ENCODE measurements around the gene FGA. TPM values are rescaled to one million over a fixed set of nuclear protein-coding genes. Genes with fewer than 3 reads are reported as not detected.
"Not testable (repeated sequence)": the region's sequence is repeated elsewhere in the genome, so short reads cannot be mapped to it uniquely, and the experiment has no call there.

FGA gene
- total RNA-seq, 1 donor, result not detected

DNA sequence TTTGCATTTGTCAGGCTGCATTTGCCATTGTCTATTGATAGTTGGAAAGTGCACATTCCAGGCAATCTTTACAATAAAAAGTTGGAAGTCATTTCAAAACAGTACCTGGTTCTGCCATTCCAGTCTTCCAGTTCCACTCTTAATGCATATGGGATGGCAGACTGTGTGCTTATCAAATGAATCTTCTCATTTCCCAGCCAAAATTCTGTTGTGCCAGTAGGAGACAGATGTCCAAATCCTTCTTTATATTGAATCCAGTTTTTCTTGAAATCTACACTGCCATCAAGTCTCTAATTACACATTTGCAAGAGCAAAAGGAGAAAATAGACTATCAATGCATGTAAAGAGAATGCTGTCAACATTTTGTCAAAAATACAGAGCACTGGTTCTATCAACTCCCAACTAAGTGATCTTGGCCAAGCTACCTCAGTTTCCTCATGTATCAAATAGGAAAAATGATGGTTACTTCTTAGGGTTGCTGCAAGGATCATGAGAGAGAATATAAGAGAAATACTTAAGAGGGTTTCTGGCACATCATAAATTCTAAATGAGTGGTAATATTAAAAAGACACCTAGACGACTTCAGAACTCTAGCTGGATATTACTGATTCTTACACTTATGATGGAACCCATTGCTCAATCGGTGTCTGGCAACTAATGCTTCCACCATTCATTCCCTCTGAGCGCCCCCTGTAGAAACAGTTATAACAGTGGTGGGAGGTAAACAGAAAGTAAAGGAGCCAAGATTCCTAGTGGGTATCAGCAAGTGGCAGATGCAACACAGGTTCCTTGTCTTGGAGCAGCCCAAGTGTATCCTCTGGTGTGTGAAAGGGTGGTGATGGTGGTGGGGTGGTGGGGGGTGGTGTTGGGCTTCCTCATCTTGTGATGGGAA, 18.1 kb upstream of the FGA start:
- no peak for DNase-seq (ENCODE audit: low read depth in 2 of 3, low spot score in 2 of 3)

DNA sequence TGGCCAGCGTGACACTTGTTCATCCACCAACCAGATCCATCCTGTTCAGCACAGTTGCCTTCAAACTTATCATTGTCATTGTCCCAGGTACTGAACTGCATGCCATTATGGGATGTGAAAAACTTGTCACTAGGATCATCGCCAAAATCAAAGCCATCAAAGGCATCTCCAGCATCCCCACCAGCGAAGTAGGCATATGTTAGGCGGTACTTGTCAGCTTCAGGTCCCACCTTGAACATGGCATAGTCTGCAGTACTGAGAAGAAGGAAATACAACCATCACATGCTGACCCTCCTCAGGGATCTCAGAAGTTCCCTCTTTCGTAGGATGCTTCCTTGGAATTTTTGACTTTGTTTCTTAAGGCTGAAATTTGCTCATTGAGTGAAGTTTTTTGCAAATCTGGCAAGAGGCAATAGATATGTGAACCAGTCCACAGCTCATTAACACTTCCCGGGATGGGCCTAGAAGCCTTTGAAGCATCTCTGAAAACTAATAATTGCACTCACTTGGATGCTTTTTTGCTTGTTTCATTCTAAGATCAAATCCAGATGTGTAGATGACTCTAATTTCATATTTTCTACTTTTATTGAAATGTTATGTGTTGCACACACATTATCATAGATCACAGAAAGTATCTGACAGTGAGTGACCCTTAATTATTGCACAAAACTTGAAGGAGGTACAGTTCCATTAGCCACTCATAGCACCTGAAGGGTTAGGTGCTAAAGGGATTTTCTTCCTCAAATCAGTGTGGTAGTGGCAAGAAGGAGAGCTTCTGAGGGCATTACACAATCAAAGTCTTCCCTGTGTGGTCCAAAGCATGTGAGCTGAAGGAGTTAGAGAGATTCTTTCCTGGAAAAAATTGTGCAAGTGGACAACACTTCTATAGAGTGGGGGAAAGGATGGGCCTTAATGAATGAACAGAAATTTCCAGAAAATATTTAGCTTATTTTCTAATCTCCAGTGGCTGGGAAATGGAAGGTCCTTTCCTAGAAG, 16.5 kb upstream of the FGA start:
- no peak for DNase-seq (ENCODE audit: low read depth in 2 of 3, low spot score in 2 of 3)

DNA sequence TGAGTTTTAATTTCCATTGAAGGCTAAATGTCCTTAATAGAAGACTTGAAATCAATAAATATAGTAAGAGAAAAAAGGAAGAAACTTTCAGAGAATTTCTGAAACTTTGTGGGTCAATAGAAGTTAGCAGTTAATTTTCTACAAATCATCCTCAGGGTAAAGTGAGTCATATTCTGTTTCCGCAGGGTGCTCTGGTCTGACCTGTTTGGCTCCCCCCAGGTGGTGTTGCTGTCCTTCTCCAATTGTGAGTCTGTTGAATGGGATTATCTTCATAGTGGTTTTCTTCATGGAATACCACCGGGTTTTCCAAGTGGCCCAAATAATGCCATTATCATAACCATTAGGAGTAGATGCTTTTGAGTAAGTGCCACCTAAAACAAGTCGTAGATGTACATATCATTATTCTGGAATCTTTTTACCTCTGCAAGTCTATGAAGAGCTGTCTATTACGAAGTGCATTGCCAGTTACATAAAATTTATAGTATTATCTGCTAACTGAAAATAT, 14.2 kb upstream of the FGA start:
- no peak for DNase-seq (ENCODE audit: low read depth in 2 of 3, low spot score in 2 of 3)

DNA sequence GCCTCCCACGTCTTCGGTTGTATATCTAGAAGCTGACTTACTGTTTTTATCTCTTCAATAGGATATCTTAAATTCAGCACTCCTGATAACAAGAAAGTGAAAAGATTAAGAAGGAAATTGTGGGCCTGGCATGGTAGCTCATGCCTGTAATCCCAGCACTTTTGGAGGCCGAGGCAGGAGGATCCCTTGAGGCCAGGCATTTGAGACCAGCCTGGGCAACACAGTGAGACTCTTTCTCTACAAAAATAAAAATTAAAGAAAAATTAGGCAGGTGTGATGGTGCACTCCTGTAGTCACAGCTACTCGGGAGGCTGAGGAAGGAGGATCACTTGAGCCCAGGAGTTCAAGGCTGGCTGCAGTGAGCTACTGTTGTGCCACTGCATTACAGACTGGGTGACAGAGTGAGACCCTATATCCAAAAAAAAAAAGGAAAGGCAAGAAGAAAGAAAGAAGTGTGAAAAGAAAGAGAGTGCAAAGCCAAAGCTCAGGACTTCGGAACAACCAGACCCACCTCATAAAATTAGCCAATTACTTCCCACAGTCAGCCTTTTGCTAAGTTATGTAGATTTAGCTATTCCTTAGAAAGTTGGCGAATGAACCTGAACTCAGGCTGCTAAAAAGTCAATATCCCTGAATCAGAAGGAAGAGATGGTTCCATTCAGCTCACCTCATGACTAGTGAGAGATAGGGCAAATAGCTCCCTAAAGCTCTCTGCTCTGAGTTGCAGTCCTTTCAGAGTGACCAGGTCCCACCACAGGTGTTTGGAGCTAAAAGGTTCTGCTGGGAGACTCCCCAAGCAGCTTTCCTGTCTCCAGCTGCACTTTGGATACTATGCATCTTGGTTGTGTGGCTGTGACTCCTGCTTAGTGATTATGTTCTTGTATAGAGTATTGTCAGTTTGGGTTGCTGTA, 12.7 kb upstream of the FGA start:
- no peak for DNase-seq (ENCODE audit: low read depth in 2 of 3, low spot score in 2 of 3)

DNA sequence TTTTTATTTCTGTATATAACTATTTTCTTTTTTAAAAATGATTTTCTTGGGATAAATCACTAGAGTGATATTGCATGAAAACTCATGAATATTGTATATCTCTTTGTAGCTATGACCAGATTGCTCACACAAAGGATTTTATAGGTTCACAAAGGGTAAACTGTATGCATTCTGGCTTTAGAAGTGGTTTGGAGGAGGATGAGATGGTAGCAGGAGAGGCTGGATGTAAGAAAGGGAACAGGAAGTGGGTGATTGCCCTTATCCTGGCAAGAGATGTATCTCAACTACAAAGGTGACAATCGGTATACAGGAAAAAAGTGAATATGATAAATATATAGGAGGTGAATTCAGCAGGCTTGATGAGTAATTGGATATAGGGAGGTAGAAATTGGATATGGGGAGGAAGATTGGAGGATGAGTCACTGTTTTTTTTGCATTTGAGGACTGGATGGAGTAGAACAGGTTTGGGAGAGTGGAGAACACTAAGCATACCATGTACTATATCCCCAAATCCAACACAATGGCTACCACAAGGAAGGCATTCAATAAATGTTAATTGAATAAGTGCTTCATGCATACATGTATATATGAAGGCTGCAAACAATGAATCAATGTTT, 12.0 kb upstream of the FGA start:
- no peak for DNase-seq (ENCODE audit: low read depth in 2 of 3, low spot score in 2 of 3)

DNA sequence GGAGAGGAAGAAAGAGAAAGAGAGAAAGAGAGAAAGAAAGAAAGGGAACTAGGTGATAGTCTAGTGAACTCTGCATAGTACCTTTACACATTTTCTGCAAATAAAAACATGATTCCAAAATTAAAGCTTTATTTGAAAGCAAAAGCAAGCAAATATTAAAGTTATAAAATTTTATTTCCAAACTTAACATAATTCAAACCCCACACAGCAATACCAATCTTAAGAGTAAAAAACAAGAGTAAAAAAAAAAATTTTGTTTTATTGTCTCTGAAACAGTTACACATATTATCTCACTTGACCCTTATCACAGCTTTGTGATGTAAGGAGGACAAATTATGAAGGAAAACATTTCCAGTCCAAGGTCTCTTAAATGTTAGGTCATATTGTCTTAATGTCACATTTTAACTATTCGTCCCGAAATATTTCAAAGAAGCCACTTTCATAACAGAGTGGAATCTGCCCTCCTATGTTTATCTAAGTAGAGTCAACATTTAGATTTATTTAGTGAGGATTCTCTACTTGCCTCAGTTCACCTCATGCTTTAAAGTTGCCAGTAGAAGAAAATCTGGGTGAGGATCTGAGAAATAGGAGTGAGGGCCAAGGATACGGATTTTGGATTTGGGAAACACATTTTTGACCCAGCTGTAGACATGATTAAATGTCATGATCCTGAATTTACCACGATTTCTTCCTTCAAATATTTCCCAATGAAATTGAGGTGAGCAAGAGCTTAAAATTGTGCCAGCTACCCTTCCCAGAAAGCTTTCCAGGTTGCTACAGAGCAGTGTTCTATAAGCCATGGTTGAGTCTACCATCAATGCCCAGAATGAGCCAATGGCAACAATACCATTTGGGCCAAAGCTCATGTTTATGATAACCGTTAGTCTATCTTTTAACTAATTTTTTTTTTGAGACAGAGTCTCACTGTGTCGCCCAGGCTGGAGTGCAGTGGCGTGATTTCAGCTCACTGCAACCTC, 7.5 kb upstream of the FGA start:
- DNase-seq (ENCODE audit: low read depth in 2 of 3, low spot score in 2 of 3), result no peak

DNA sequence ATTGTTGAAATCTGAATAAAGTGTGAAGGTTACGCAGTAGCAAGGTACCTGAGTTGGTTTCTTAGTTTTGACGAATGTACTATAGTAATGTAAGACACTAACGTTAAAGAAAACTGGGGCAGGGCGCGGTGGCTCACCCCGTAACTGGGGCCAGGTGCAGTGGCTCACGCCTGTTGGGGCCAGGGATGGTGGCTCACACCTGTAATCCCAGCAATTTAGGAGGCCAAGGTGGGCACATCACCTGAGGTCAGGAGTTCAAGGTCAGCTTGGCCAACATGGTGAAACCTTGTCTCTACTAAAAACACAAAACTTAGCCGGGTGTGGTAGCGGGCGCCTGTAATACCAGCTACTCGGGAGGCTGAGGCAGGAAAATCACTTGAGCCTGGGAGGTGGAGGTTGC, 6.7 kb upstream of the FGA start:
- DNase-seq (ENCODE audit: low read depth in 2 of 3, low spot score in 2 of 3), result not testable (repeated sequence)

DNA sequence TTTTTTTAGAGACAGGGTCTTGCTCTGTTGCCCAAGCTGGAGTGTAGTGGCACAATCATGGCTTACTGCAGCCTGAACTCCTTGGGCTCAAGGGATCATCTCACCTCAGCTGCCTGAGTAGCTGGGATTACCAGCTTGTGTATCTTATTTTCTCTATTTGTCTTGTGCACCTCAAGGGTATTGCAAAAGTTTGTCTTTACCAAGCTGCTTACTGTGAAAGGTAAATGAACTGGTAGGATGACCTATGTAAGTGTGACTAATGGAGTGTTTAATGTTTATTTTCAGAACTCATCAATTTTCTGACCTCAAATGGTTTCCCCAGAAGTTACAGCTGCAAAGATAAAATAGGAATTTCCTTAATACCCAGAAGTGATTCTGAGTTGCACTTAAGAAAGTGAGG, 5.3 kb upstream of the FGA start:
- DNase-seq (ENCODE audit: low read depth in 2 of 3, low spot score in 2 of 3), result no peak

DNA sequence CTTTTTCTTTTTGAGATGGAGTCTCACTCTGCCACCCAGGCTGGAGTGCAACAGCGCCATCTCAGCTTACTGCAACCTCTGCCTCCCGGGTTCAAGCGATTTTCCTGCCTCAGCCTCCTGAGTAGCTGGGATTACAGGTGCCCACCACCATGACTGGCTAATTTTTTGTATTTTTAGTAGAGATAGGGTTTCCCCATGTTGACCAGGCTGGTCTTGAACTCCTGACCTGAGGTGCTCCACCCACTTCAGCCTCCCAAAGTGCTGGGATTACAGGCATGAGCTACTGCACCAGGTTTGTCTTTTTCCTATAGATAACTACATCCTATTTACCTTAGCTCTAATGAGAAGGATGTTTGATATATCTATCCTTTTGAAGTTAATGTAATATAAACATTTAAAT, 3.8 kb upstream of the FGA start:
- DNase-seq (ENCODE audit: low read depth in 2 of 3, low spot score in 2 of 3), result not testable (repeated sequence)

DNA sequence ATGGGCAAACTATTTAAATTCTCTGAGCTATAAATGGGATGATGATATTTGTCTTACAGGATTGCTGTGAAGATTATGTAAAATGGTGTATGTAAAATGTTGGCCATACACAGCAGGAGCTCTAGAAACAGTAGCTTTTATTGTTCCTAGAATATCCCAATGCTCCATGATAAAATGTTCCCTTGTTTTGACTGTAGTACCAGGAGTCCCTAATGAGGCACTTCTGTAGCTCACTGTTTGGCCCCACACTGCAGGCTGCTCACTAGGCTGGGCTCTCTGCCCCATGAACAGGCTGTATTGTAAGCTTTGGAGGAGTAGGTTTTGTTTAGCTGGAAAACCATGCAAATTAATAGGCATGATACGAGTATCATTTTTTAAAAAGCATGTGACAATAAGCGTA, 3.3 kb upstream of the FGA start:
- DNase-seq (ENCODE audit: low read depth in 2 of 3, low spot score in 2 of 3), result no peak

DNA sequence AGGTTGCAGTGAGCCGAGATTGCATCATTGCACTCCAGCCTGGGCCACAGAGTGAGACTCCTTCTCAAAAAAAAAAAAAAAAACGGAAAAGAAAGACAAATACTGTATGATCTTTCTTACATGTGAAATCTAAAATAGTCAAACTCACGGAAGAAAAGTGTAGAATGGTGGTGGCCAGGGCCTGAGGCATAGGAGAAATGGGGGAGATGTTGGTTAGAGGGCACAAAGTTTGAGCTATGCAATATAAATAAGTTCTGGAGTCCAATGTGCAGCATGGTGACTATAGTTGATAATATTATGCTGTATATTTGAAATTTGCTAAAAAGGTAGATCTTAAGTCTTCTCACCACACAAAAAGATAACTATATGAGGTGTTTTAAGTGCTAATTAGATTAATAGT, 1.3 kb upstream of the FGA start:
- no peak for DNase-seq (ENCODE audit: low read depth in 2 of 3, low spot score in 2 of 3)

DNA sequence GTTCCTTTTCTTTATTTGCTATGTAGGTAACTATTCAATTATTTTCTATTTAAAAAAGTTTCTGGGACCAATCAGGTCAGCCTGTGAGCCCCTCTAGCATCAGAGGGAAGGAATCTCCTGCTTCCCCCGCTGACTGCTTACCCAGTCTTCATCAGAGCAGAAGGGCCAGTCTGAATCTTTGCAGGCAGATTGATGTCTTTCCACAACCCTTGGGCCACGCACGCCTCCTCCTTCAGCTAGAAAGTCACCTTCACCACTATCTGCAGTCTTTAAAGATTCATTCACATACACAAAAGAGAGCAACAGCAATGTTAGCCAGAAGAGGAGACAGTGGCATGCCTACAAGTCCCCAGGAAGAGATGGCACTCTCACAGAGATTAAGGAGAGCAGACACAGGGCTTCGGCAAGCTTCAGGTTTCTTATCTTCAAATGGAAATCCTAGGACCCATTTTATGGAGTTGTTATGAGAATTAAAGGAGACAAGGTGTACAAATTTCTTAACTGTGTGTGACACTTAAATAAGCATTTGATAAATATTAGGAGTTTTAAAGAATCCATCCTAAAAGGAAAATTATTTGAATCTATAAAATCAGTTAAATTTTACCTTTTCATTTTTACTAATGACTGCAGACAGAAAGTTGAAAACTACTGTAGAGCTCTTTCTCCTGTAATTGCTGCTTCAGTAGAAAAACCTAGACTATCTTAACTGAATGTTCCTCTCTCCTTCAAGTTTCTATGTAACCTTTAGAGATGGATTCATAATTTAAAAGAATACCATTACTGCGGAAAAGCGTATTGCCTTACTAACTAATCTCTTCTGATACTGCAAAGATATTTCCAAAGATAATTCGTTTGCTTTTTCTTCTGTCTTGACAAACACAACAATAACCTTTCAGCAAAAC, 995 bp downstream of the FGA start:
- no peak for DNase-seq (ENCODE audit: low read depth in 2 of 3, low spot score in 2 of 3)

DNA sequence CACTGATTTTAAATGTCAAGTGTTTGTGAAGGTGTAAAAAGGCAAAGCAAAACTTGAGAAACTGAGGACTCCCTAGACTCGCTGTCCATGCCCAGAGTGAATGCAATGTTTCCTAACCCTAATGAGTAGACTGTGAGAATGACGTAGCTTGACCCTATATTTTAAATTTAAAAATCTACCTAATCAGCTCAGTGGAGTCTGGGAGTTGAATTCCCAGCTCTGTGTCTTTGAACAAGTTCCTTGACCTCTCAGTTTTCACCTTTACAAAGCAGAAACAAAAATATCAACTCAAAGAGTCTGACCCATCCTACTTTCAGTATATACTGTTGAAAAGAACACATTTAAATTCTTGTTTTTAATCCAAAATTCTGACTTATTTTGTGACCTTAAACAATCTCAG, 2.3 kb downstream of the FGA start:
- DNase-seq (ENCODE audit: low read depth in 2 of 3, low spot score in 2 of 3), result no peak

DNA sequence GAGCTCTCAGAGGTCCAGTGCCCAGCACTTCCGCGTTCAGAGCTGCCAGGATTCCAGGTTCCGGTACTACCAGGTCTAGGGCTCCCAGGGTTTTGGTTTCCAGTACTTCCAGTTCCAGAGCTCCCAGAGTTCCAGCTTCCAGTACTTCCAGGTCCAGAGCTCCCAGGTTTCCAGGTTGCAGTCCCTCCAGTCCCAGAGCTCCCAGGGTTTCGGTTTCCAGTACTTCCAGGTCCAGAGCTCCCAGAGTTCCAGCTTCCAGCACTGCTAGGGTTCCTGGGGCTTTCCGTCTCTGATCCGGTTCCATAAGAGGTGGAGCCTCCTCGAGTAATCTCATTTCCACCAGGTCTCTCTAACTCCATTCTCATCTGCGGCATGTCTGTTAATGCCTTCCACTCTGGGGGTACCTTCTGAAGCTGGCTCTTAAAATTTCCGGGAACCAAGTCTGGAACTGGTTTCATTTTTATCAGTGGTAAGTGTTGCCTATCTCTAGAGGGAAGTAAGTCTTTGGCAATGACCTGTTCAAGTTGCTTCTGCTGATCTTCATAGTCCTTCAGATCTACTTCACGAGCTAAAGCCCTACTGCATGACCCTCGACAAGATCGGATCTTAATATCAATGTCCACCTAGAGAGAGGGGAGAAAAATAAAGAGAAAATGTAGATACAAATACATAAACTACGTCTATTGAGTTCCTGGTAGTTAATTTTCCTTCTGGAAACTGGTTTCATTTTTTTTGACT, 4.1 kb downstream of the FGA start:
- DNase-seq (ENCODE audit: low read depth in 2 of 3, low spot score in 2 of 3), result no peak

DNA sequence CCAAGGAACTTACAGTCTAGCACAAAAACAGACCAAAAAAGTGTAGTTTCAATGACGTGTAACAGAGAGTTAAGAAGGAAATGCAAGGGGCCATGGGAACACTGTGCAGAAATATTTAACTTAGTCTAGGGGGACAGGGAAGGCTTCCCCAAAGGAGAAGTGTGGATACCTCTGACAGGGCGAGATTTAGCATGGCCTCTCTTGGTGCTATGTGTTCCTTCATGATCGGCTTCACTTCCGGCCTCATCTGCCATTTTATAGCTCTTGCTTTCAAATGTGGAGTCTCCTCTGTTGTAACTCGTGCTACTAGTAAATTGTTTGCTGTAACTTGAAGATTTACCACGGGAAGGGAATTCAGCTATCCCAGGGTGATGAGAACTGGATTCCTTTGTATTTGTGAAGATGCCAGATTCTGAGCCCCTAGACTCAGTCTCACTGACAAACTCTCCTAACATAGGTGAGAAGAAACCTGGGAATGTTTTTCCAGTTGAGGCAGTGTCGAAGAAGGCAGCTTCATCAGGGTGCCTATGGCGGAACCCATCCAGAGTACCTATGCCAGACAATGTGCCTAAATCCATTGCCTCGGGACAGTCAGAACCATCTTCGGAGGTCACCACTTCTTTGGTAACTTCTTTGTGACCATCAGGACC, 5.0 kb downstream of the FGA start:
- DNase-seq (ENCODE audit: low read depth in 2 of 3, low spot score in 2 of 3), result no peak

DNA sequence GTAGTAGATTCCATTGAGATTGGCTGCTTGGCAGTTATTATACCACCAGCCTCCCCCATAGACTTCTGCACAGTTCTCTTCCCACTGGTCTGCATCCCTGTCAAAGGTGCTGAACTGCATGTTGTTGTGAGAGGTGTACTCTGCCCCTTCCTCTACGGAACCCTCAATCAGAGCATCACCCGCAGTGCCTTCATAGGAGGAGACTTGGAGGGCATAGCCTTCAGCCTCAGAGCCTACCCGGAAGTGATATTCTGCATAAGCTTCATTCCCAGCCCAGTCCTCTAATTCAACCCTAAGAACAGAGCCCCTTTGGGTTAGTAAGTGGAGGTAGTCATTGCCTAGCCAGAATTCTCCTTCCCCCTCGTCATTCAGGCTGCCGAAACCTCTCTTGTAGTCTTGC, 6.3 kb downstream of the FGA start:
- no peak for DNase-seq (ENCODE audit: low read depth in 2 of 3, low spot score in 2 of 3)

DNA sequence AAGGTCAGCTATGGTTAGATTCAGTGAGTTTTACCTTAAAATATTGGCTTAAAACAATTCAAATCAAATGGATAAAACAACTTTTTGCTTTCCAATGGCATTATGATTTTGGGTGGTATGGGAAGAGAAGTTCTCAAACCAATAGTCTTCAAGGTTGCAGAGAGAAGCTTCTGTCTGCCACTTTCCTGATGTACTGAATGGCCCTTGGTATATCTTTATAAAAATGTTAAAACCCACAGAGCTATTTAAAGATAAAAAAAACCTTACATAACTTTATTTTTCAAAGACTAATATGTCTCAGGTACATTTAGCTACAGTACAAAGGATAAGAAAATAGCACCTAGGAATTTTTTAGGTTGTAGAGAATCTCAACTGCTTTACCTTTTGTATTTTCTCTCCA, 6.9 kb downstream of the FGA start:
- no peak for DNase-seq (ENCODE audit: low read depth in 2 of 3, low spot score in 2 of 3)

Data from hematopoietic multipotent progenitor cell (in vitro differentiated cells).